PFSK-1 (cell line): ENCODE measurements around the gene CCDC87.

ENCODE experiments used
- POLR2AphosphoS5 ChIP-seq: IDR thresholded peaks from 2 replicates; pipeline ENCODE4 v1.6.1; 2012; ENCODE audit warnings: low read depth, mild to moderate bottlenecking, control low read depth, low read length, moderate library complexity
- REST ChIP-seq, 2 experiments: IDR thresholded peaks; 2 replicates each; pipeline versions ENCODE4 v1.6.1 to v1.8.0; 2011 to 2012; ENCODE audit warnings: low read depth in 2 of 2, low read length in 2 of 2, control low read depth in 1 of 2, inconsistent platforms in 1 of 2, mild to moderate bottlenecking in 1 of 2, moderate library complexity in 1 of 2; ENCODE audit not compliant: insufficient read depth in 1 of 2
- SIN3A ChIP-seq: IDR thresholded peaks from 2 replicates; pipeline ENCODE4 v1.6.1; 2012; ENCODE audit warnings: mild to moderate bottlenecking, low read length, moderate library complexity, borderline replicate concordance; ENCODE audit not compliant: insufficient read depth
- TAF1 ChIP-seq: IDR thresholded peaks from 2 replicates; pipeline ENCODE4 v1.6.1; 2012; ENCODE audit warnings: low read length, control low read depth, borderline replicate concordance; ENCODE audit not compliant: insufficient read depth

GRCh38 chr11:66581261-66581660 is 11.6 kb downstream of the CCDC87 start:
- no peak for TF ChIP-seq REST (IDR thresholded peaks at IDR 0.05; ENCODE audit: insufficient read depth in 1 of 2, low read depth in 2 of 2, low read length in 2 of 2)
- no peak for TF ChIP-seq POLR2AphosphoS5
- no peak for TF ChIP-seq TAF1
- TF ChIP-seq SIN3A, result no peak
